Measurements from ENCODE around the gene VPS16. TPM values are rescaled to one million over a fixed set of nuclear protein-coding genes. Genes with fewer than 3 reads are reported as not detected.

VPS16 gene
- total and polyA plus RNA-seq, 2 donors (not counting 1 experiment from before 2014, with no cell fraction given): 32.9 to 46.1 TPM

DNA sequence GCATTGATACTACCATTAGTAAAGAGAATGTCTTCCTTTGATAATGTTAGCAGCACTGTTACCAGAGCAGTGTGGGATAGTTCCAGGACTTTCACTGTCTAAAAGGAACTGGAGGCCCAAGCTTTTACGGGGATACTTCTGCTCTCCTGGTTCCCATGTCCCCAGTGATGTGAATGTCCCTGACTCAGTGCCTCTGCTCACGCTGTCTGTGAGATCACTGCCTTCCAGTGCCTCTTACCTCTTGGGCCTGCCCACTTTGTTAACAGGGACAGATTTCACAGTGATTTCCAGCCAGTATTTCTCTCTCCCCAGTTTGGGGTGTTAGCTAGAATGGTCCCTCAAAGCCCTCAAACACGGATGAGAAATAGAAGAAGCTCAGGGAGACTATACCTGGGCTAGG is 47.2 kb downstream of the VPS16 start:
- DNase-seq (ENCODE audit: low read depth in 2 of 2): no peak
- H3K27me3 ChIP-seq (ENCODE audit: control insufficient read depth, insufficient read depth, low read length): no peaks in the 10 kb centered on the region
- peaks cover 38% of the 10 kb centered on the region for H3K79me2 ChIP-seq (ENCODE audit: control insufficient read depth, insufficient read depth, low read length)
- H3K4me3 ChIP-seq (replicated peaks in 1 of 4; ENCODE audit: control extremely low read depth in 1 of 4, insufficient read depth in 1 of 4, low read depth in 3 of 4, low read length in 4 of 4): no peak overlapping the region
- H3K27ac ChIP-seq (ENCODE audit: insufficient read depth, low read length): no peak overlapping the region
- no peaks in the 10 kb centered on the region for H3K36me3 ChIP-seq (ENCODE audit: control insufficient read depth, insufficient read depth, low read length)
- no peaks in the 10 kb centered on the region for H3K9me3 ChIP-seq (ENCODE audit: control insufficient read depth, insufficient read depth, low read depth, low read length)
- H3K9ac ChIP-seq (ENCODE audit: insufficient read depth, low read length): no peak overlapping the region
- no peak overlapping the region for H3K4me2 ChIP-seq (ENCODE audit: extremely low read depth, insufficient read depth, low read length)
- H2AFZ ChIP-seq (ENCODE audit: low read length): no peak overlapping the region
- no peak for TF ChIP-seq EZH2 (IDR thresholded peaks at IDR 0.05; ENCODE audit: low read length, missing control alignments)
- TF ChIP-seq, protein P1, sequence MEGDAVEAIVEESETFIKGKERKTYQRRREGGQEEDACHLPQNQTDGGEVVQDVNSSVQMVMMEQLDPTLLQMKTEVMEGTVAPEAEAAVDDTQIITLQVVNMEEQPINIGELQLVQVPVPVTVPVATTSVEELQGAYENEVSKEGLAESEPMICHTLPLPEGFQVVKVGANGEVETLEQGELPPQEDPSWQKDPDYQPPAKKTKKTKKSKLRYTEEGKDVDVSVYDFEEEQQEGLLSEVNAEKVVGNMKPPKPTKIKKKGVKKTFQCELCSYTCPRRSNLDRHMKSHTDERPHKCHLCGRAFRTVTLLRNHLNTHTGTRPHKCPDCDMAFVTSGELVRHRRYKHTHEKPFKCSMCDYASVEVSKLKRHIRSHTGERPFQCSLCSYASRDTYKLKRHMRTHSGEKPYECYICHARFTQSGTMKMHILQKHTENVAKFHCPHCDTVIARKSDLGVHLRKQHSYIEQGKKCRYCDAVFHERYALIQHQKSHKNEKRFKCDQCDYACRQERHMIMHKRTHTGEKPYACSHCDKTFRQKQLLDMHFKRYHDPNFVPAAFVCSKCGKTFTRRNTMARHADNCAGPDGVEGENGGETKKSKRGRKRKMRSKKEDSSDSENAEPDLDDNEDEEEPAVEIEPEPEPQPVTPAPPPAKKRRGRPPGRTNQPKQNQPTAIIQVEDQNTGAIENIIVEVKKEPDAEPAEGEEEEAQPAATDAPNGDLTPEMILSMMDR (conservative IDR thresholded peaks at IDR 0.05 in 1 of 2, IDR thresholded peaks at IDR 0.05 in 1 of 2; ENCODE audit: low read depth in 1 of 2, low read length in 2 of 2): no peak
- H4K20me1 ChIP-seq (ENCODE audit: control insufficient read depth, extremely low read depth, insufficient read depth, low read length): no peaks in the 10 kb centered on the region
- no peaks in the 10 kb centered on the region for H3K4me1 ChIP-seq (ENCODE audit: control insufficient read depth, extremely low read depth, insufficient read depth, low read length)

DNA sequence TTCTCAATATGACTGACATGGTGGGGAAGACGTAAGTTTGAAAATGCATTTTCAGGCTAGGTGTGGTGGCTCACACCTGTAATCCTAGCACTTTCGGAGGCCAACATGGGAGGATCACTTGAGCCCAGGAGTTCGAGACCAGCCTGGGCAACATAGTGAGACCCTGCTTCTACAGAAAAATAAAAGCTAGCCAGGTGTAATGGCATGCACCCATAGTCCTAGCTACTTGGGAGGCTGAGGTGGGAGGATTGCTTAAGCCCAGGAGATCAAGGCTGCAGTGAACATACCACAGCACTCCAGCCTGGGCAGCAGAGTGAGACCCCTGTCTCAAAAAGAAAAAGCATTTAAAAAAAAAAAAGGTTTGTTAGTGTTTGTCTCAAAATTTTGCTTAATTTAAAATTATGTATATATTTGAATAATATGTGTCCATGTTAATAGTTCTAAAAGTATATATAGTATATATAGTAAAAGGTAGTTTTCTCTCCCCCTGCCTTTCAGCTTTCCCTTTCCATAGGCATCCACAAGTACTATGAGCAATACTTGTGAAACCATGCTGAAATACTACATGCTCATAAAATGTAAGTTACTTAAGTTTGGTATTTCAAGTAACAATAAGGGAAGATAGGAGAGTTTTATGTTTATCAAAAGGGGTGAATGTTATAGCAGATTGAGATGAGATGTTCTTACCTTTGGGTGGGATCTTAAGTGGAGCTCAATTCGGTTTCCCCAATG is 47.8 kb downstream of the VPS16 start:
- no peaks in the 10 kb centered on the region for H3K9me3 ChIP-seq (ENCODE audit: control insufficient read depth, insufficient read depth, low read depth, low read length)
- H2AFZ ChIP-seq (ENCODE audit: low read length): no peak overlapping the region
- no peak overlapping the region for H3K9ac ChIP-seq (ENCODE audit: insufficient read depth, low read length)
- H3K79me2 ChIP-seq (ENCODE audit: control insufficient read depth, insufficient read depth, low read length): peaks cover 42% of the 10 kb centered on the region
- no peaks in the 10 kb centered on the region for H3K4me1 ChIP-seq (ENCODE audit: control insufficient read depth, extremely low read depth, insufficient read depth, low read length)
- H3K4me2 ChIP-seq (ENCODE audit: extremely low read depth, insufficient read depth, low read length): no peak overlapping the region
- H3K27ac ChIP-seq (ENCODE audit: insufficient read depth, low read length): no peak overlapping the region
- no peaks in the 10 kb centered on the region for H3K36me3 ChIP-seq (ENCODE audit: control insufficient read depth, insufficient read depth, low read length)
- H4K20me1 ChIP-seq (ENCODE audit: control insufficient read depth, extremely low read depth, insufficient read depth, low read length): no peaks in the 10 kb centered on the region
- DNase-seq (ENCODE audit: low read depth in 2 of 2): peak in 1 of 2 donors; percentile 18
- H3K27me3 ChIP-seq (ENCODE audit: control insufficient read depth, insufficient read depth, low read length): no peaks in the 10 kb centered on the region
- H3K4me3 ChIP-seq (replicated peaks in 1 of 4; ENCODE audit: control extremely low read depth in 1 of 4, insufficient read depth in 1 of 4, low read depth in 3 of 4, low read length in 4 of 4): no peak overlapping the region
- no peak for TF ChIP-seq EZH2 (IDR thresholded peaks at IDR 0.05; ENCODE audit: low read length, missing control alignments)
- TF ChIP-seq, protein P1 (conservative IDR thresholded peaks at IDR 0.05 in 1 of 2, IDR thresholded peaks at IDR 0.05 in 1 of 2; ENCODE audit: low read depth in 1 of 2, low read length in 2 of 2): no peak

- no peak for TF ChIP-seq EZH2 (IDR thresholded peaks at IDR 0.05; ENCODE audit: low read length, missing control alignments)
- TF ChIP-seq, protein P1 (conservative IDR thresholded peaks at IDR 0.05 in 1 of 2, IDR thresholded peaks at IDR 0.05 in 1 of 2; ENCODE audit: low read depth in 1 of 2, low read length in 2 of 2): no peak
- Histone ChIP-seq H4K20me1 (ENCODE audit: control insufficient read depth, extremely low read depth, insufficient read depth, low read length) (no peaks in the 10 kb centered on the region), H3K36me3 (ENCODE audit: control insufficient read depth, insufficient read depth, low read length) (no peaks in the 10 kb centered on the region), H3K4me1 (ENCODE audit: control insufficient read depth, extremely low read depth, insufficient read depth, low read length) (no peaks in the 10 kb centered on the region), H3K27ac (ENCODE audit: insufficient read depth, low read length) (no peak overlapping the region), H3K79me2 (ENCODE audit: control insufficient read depth, insufficient read depth, low read length) (peaks cover 41% of the 10 kb centered on the region), H3K4me2 (ENCODE audit: extremely low read depth, insufficient read depth, low read length) (no peak overlapping the region), H3K9ac (ENCODE audit: insufficient read depth, low read length) (no peak overlapping the region), H2AFZ (ENCODE audit: low read length) (no peak overlapping the region), H3K27me3 (ENCODE audit: control insufficient read depth, insufficient read depth, low read length) (no peaks in the 10 kb centered on the region), H3K9me3 (ENCODE audit: control insufficient read depth, insufficient read depth, low read depth, low read length) (no peaks in the 10 kb centered on the region), H3K4me3 (replicated peaks in 1 of 4; ENCODE audit: control extremely low read depth in 1 of 4, insufficient read depth in 1 of 4, low read depth in 3 of 4, low read length in 4 of 4) (no peak overlapping the region)
- DNase-seq (ENCODE audit: low read depth in 2 of 2): no peak
Measured at GRCh38 chr20:2889209-2889608, 48.7 kb downstream of the VPS16 start.

Data from fibroblast of lung (primary cell).